Central memory CD4-positive, alpha-beta T cell (primary cell): ENCODE results near the gene ACO2.

ENCODE experiments used
- DNase-seq: peaks from one replicate; pipeline ENCODE4 v3.0.0; 2022

The ACO2 gene

GRCh38 chr22:41491374-41492100, 22.6 kb downstream of the ACO2 start:
- no peak for DNase-seq

GRCh38 chr22:41498303-41498835, 29.5 kb downstream of the ACO2 start:
- no peak for DNase-seq

- DNase-seq, result no peak
These were observed 30.8 kb downstream of the ACO2 start for GRCh38 chr22:41499624-41500280.

GRCh38 chr22:41500303-41500702, 31.4 kb downstream of the ACO2 start:
- DNase-seq, result no peak

- no peak for DNase-seq
These were observed 32.3 kb downstream of the ACO2 start for GRCh38 chr22:41501209-41501608.

- DNase-seq, result no peak
These were observed 35.5 kb downstream of the ACO2 start for GRCh38 chr22:41504397-41504796.

- no peak for DNase-seq
These were observed 35.9 kb downstream of the ACO2 start for GRCh38 chr22:41504816-41505215.

- DNase-seq, result no peak
These were observed 36.7 kb downstream of the ACO2 start for GRCh38 chr22:41505511-41506220.

GRCh38 chr22:41507330-41508063, 38.6 kb downstream of the ACO2 start:
- no peak for DNase-seq

- no peak for DNase-seq
These were observed 39.9 kb downstream of the ACO2 start for GRCh38 chr22:41508770-41509170.

- no peak for DNase-seq
These were observed 42.6 kb downstream of the ACO2 start for GRCh38 chr22:41511521-41511968.

- no peak for DNase-seq
These were observed 43.7 kb downstream of the ACO2 start for GRCh38 chr22:41512421-41513194.

GRCh38 chr22:41513391-41513790, 44.5 kb downstream of the ACO2 start:
- no peak for DNase-seq

GRCh38 chr22:41516462-41516861, 47.5 kb downstream of the ACO2 start:
- no peak for DNase-seq

- DNase-seq, result no peak
These were observed 48.5 kb downstream of the ACO2 start for GRCh38 chr22:41517172-41518047.

GRCh38 chr22:41518048-41518347, 49.1 kb downstream of the ACO2 start:
- no peak for DNase-seq

- DNase-seq, result no peak
These were observed 52.2 kb downstream of the ACO2 start for GRCh38 chr22:41521126-41521525.

- DNase-seq, result no peak
These were observed 53.9 kb downstream of the ACO2 start for GRCh38 chr22:41522813-41523212.

- DNase-seq, result no peak
These were observed 54.7 kb downstream of the ACO2 start for GRCh38 chr22:41523464-41524221.

GRCh38 chr22:41524251-41524661, 55.3 kb downstream of the ACO2 start:
- no peak for DNase-seq
